Stimulated activated CD4-positive, alpha-beta T cell treated with anti-CD3 and anti-CD28 coated beads, Interleukin-4, amount 100 ng/mL, for 24 hours (primary cell): ENCODE measurements around the gene ADCY6.

Experiments
- DNase-seq: peaks from one replicate; pipeline ENCODE4 v3.0.0-alpha.2; 2020

The ADCY6 gene

GRCh38 chr12:48782457-48783395, 6.2 kb downstream of the ADCY6 start:
- DNase-seq, result no peak

GRCh38 chr12:48781750-48782456, 7.0 kb downstream of the ADCY6 start:
- DNase-seq, result no peak

- DNase-seq, result no peak
These were observed 8.4 kb downstream of the ADCY6 start for GRCh38 chr12:48780381-48781025.

GRCh38 chr12:48779869-48780268, 9.0 kb downstream of the ADCY6 start:
- no peak for DNase-seq

GRCh38 chr12:48777501-48778400, 11.1 kb downstream of the ADCY6 start:
- no peak for DNase-seq

- DNase-seq, result no peak
These were observed 11.9 kb downstream of the ADCY6 start for GRCh38 chr12:48776956-48777355.

- no peak for DNase-seq
These were observed 12.8 kb downstream of the ADCY6 start for GRCh38 chr12:48775991-48776649.

- no peak for DNase-seq
These were observed 13.6 kb downstream of the ADCY6 start for GRCh38 chr12:48775299-48775698.

GRCh38 chr12:48774516-48774915, 14.4 kb downstream of the ADCY6 start:
- DNase-seq, result no peak

GRCh38 chr12:48773686-48774085, 15.2 kb downstream of the ADCY6 start:
- no peak for DNase-seq

- DNase-seq, result no peak
These were observed 17.2 kb downstream of the ADCY6 start for GRCh38 chr12:48771588-48772112.

GRCh38 chr12:48770756-48771155, 18.1 kb downstream of the ADCY6 start:
- DNase-seq, result no peak

GRCh38 chr12:48768736-48769135, 20.2 kb downstream of the ADCY6 start:
- no peak for DNase-seq

GRCh38 chr12:48768147-48768546, 20.7 kb downstream of the ADCY6 start:
- DNase-seq, result no peak

GRCh38 chr12:48767521-48767920, 21.4 kb downstream of the ADCY6 start:
- DNase-seq, result no peak

- DNase-seq, result no peak
These were observed 21.8 kb downstream of the ADCY6 start for GRCh38 chr12:48767047-48767446.

GRCh38 chr12:48765753-48766162, 23.1 kb downstream of the ADCY6 start:
- no peak for DNase-seq

- DNase-seq, result no peak
These were observed 24.4 kb downstream of the ADCY6 start for GRCh38 chr12:48764521-48764920.

GRCh38 chr12:48758737-48759136, 30.2 kb downstream of the ADCY6 start:
- no peak for DNase-seq

- DNase-seq, result no peak
These were observed 30.7 kb downstream of the ADCY6 start for GRCh38 chr12:48758186-48758585.

- DNase-seq, result peak; percentile 28
These were observed 38.0 kb downstream of the ADCY6 start for GRCh38 chr12:48750769-48751356.
